Type B pancreatic cell (in vitro differentiated cells): ENCODE measurements around the gene ASMTL. TPM values are rescaled to one million over a fixed set of nuclear protein-coding genes. Genes with fewer than 3 reads are reported as not detected.

Experiments
- DNase-seq: peaks from one replicate; pipeline ENCODE4 v3.0.0; 2021; ENCODE audit warnings: mixed read lengths; ENCODE audit not compliant: unreplicated experiment; ENCODE audit errors: extremely low spot score
- H3K27ac Mint-ChIP-seq: 2 replicates; pipeline ENCODE4 v1.8.0; 2021; ENCODE audit warnings: mild to moderate bottlenecking, mixed read lengths
- H3K27me3 Mint-ChIP-seq: 2 replicates; pipeline ENCODE4 v1.8.0; 2021; ENCODE audit warnings: mixed read lengths
- H3K36me3 Mint-ChIP-seq: 2 replicates; pipeline ENCODE4 v1.8.0; 2021; ENCODE audit warnings: mixed read lengths
- H3K4me1 Mint-ChIP-seq: one replicate; pipeline ENCODE4 v1.8.0; 2021; ENCODE audit warnings: mixed read lengths; ENCODE audit not compliant: unreplicated experiment
- H3K4me3 Mint-ChIP-seq: 2 replicates; pipeline ENCODE4 v1.8.0; 2021; ENCODE audit warnings: mild to moderate bottlenecking, mixed read lengths
- H3K9me3 Mint-ChIP-seq: 2 replicates; pipeline ENCODE4 v1.8.0; 2021; ENCODE audit warnings: mixed read lengths
- CTCF ChIP-seq: fragments of 200-600 bp; sonication (generic); conservative IDR thresholded peaks from 2 replicates; pipeline ENCODE4 v1.5.0; 2021; ENCODE audit warnings: antibody characterized with exemption, mild to moderate bottlenecking
- total RNA-seq: library from RNA; stranded (reverse); gene quantifications from 2 replicates; pipeline ENCODE4 v1.2.1, GENCODE V29; 2021; ENCODE audit warnings: low replicate concordance

ASMTL gene
- total RNA-seq, 1 donor from 2014 or later: 31.5 TPM

- no peak for DNase-seq
- H3K36me3 Mint-ChIP-seq: no peaks in the 10 kb centered on the region
- H3K9me3 Mint-ChIP-seq: no peaks in the 10 kb centered on the region
- H3K4me3 Mint-ChIP-seq: no peak overlapping the region
- no peak for TF ChIP-seq CTCF
- no peaks in the 10 kb centered on the region for H3K27me3 Mint-ChIP-seq
- H3K27ac Mint-ChIP-seq: no peak overlapping the region
- H3K4me1 Mint-ChIP-seq: no peaks in the 10 kb centered on the region
These were observed 50.9 kb downstream of the ASMTL start for GRCh38 chrX:1401611-1402430.

GRCh38 chrX:1400742-1401471, 51.8 kb downstream of the ASMTL start:
- TF ChIP-seq CTCF: no peak
- Mint-ChIP-seq H3K4me3 (no peak overlapping the region), H3K4me1 (peaks cover 4% of the 10 kb centered on the region), H3K27ac (no peak overlapping the region), H3K36me3 (peaks cover 4% of the 10 kb centered on the region), H3K27me3 (no peaks in the 10 kb centered on the region), H3K9me3 (no peaks in the 10 kb centered on the region)
- DNase-seq: no peak

DNA sequence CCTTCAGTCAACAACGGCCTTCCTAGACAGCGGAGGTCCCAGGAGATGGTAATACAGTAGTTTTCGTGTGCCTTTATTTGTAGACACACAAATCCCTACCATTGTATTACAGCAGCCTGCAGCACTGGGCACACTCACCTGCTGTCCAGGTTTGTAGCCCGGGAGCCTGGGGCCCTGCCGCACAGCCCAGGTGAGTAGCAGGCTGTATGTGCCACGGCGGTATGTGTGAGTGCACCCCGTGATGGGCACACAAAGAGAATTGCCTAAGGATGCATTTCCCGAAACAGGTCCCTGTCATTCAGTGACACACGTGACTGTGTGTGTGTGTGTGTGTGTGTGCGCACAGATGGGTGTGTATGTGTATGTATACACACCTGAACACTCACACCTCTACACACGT, 52.7 kb downstream of the ASMTL start:
- H3K9me3 Mint-ChIP-seq: no peaks in the 10 kb centered on the region
- no peak overlapping the region for H3K4me3 Mint-ChIP-seq
- H3K4me1 Mint-ChIP-seq: peaks cover 11% of the 10 kb centered on the region
- DNase-seq: no peak
- H3K36me3 Mint-ChIP-seq: peaks cover 12% of the 10 kb centered on the region
- no peak overlapping the region for H3K27ac Mint-ChIP-seq
- no peak for TF ChIP-seq CTCF
- H3K27me3 Mint-ChIP-seq: no peaks in the 10 kb centered on the region

DNA sequence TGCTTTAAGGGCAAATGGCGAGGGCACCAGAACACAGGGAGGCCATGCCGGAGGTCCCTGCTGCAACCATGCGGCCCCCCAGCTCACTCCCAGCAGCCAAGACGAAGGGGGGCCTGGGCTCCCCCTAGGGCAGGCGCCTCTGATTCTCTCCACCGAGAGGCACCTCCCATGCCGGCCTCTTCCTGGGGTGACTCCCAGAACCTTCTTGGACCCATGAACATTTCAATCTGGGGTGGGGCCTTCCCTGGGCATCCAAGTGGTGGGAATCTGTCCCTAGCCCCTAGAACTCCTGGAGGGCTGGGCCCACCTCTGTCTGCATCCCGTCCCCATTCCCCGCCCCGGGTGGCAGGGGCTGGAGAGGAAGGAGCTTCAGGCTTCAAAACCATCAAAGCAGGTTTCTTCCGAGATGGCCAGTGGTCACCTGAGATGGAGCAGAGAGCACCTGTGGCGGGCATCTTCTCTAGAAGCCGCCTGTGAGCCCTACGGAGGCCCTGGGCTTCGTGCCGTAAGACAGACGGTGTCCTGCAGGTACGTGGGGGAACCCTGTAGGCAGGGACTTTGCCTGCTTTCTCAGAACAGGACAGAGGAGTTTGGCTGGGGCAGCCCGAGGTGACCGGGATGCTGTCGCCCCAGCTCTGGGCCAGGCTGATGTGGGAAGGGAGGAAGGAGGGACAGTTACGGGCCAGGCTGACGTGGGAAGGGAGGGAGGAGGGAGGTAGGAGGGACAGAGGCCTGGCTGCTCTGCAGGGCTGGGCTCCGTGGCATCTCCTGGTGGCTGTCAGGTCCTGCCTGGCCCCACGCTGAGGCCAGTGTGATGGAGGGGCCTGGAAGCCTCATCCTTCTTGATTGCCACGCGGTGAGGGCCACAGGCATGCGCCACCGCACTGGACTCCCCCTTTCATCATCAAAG, 54.0 kb downstream of the ASMTL start:
- TF ChIP-seq CTCF: no peak
- H3K4me3 Mint-ChIP-seq: no peak overlapping the region
- no peak overlapping the region for H3K27ac Mint-ChIP-seq
- peaks cover 11% of the 10 kb centered on the region for H3K4me1 Mint-ChIP-seq
- H3K36me3 Mint-ChIP-seq: peaks cover 12% of the 10 kb centered on the region
- DNase-seq: no peak
- H3K27me3 Mint-ChIP-seq: no peaks in the 10 kb centered on the region
- H3K9me3 Mint-ChIP-seq: no peaks in the 10 kb centered on the region

DNA sequence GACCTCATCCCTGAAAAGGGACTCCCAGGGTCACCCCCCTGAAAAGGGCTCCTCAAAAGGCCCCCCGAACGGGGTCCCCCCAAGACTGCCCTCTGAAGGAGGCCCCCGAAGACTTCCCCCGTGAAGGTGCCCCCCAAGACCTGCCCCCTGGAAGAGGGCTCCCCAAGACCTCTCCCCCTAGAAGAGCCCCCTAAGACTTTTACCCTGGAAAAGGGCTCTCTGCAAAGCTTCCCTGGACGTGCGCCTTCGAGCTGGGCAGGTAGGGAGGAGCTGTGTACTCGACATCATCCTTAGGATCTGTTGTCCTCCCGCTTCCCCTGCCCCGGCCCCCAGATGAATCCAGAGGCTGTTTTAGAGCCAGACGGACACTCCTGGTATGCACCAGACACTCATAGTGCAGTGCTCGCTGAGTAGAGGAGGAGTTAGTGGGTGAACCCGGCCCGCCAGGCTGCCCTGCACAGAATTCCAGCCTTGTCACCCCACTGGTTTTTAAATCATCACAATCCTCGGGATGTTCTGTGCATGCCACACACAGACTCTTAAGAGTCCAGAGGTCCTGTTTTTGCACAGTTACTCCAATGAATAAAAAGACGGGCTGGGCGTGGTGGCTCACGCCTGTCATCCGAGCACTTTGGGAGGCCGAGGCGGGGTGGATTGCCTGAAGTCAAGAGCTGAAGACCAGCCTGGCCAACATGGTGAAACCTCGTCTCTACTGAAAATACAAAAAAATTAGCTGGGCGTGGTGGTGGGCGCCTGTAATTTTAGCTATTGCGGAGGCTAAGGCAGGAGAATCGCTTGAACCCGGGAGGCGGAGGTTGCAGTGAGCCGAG, 55.1 kb downstream of the ASMTL start:
- H3K36me3 Mint-ChIP-seq: peaks cover 12% of the 10 kb centered on the region
- no peaks in the 10 kb centered on the region for H3K9me3 Mint-ChIP-seq
- H3K4me1 Mint-ChIP-seq: peaks cover 11% of the 10 kb centered on the region
- no peak for DNase-seq
- no peak overlapping the region for H3K4me3 Mint-ChIP-seq
- H3K27ac Mint-ChIP-seq: no peak overlapping the region
- no peaks in the 10 kb centered on the region for H3K27me3 Mint-ChIP-seq
- no peak for TF ChIP-seq CTCF
